Tibial nerve (tissue), 3 donors: ENCODE results near the gene ASTN1.

ENCODE experiments used
- POLR2A ChIP-seq, 2 donors: fragments of 450-650 bp; IDR thresholded peaks; one replicate each; pipeline ENCODE4 v1.6.1; 2017; ENCODE audit warnings: antibody characterized with exemption in 2 of 2, mild to moderate bottlenecking in 2 of 2, moderate library complexity in 2 of 2
- TF ChIP-seq, protein P1 (sequence below), 5 experiments: fragments of 200-600 bp in 3 of 5; fragments of 450-650 bp in 2 of 5; sonication (generic) in 3 of 5; IDR thresholded peaks; one replicate each; pipeline ENCODE4 v1.5.1; 2016 to 2019; ENCODE audit warnings: antibody characterized with exemption in 5 of 5, mild to moderate bottlenecking in 3 of 5, moderate library complexity in 2 of 5

GRCh38 chr1:176896216-176896615 is 268.3 kb downstream of the ASTN1 start:
- TF ChIP-seq, protein P1, sequence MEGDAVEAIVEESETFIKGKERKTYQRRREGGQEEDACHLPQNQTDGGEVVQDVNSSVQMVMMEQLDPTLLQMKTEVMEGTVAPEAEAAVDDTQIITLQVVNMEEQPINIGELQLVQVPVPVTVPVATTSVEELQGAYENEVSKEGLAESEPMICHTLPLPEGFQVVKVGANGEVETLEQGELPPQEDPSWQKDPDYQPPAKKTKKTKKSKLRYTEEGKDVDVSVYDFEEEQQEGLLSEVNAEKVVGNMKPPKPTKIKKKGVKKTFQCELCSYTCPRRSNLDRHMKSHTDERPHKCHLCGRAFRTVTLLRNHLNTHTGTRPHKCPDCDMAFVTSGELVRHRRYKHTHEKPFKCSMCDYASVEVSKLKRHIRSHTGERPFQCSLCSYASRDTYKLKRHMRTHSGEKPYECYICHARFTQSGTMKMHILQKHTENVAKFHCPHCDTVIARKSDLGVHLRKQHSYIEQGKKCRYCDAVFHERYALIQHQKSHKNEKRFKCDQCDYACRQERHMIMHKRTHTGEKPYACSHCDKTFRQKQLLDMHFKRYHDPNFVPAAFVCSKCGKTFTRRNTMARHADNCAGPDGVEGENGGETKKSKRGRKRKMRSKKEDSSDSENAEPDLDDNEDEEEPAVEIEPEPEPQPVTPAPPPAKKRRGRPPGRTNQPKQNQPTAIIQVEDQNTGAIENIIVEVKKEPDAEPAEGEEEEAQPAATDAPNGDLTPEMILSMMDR (IDR thresholded peaks at IDR 0.05) = no peak
- TF ChIP-seq POLR2A (IDR thresholded peaks at IDR 0.05) = no peak
